DOHH2 (cell line): ENCODE results near the gene CACNA2D3.

Experiments
- EZH2phosphoT487 ChIP-seq: fragments of 200-600 bp; sonication (generic); IDR thresholded peaks from 2 replicates; pipeline ENCODE4 v1.6.1; 2017; ENCODE audit warnings: borderline replicate concordance, mild to moderate bottlenecking, antibody characterized with exemption, low read length, moderate library complexity, mixed read lengths
- TF ChIP-seq, protein P1 (sequence below): fragments of 200-600 bp; sonication (generic); IDR thresholded peaks from one replicate; pipeline ENCODE4 v1.5.1; 2014; ENCODE audit warnings: antibody characterized with exemption, mild to moderate bottlenecking, low read depth, low read length; ENCODE audit not compliant: poor library complexity, severe bottlenecking

GRCh38 chr3:54817628-54818027 is 695.3 kb downstream of the CACNA2D3 start:
- TF ChIP-seq, protein P1, sequence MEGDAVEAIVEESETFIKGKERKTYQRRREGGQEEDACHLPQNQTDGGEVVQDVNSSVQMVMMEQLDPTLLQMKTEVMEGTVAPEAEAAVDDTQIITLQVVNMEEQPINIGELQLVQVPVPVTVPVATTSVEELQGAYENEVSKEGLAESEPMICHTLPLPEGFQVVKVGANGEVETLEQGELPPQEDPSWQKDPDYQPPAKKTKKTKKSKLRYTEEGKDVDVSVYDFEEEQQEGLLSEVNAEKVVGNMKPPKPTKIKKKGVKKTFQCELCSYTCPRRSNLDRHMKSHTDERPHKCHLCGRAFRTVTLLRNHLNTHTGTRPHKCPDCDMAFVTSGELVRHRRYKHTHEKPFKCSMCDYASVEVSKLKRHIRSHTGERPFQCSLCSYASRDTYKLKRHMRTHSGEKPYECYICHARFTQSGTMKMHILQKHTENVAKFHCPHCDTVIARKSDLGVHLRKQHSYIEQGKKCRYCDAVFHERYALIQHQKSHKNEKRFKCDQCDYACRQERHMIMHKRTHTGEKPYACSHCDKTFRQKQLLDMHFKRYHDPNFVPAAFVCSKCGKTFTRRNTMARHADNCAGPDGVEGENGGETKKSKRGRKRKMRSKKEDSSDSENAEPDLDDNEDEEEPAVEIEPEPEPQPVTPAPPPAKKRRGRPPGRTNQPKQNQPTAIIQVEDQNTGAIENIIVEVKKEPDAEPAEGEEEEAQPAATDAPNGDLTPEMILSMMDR: no peak
- no peak for TF ChIP-seq EZH2phosphoT487
